HG02885 (cell line): Measurements from ENCODE around the gene MT1G.

ENCODE experiments used
- ATAC-seq: cut with Tn5 transposase; IDR thresholded peaks from one replicate; pipeline ENCODE4 v1.9.1; 2021; ENCODE audit warnings: mild to moderate bottlenecking; ENCODE audit not compliant: unreplicated experiment, poor library complexity

The MT1G gene

DNA sequence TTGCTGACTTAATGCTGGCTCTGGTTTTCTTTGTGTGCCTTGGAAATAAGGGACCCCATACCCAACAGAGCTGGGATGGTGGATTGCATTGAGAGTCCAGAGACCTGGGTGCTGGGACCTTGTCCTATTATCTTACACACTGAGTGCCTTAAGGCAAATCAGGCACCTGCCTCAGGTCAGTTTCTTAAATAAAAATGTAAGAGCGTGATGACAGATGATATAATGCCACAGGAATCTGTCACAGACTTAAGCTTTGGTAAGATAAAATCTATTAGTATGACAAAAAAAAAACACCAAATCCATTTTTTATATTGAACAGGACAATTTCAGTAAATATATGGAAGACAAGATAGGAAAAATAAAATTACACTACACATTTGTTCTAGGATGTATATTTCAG, 27.8 kb downstream of the MT1G start:
- no peak for ATAC-seq

DNA sequence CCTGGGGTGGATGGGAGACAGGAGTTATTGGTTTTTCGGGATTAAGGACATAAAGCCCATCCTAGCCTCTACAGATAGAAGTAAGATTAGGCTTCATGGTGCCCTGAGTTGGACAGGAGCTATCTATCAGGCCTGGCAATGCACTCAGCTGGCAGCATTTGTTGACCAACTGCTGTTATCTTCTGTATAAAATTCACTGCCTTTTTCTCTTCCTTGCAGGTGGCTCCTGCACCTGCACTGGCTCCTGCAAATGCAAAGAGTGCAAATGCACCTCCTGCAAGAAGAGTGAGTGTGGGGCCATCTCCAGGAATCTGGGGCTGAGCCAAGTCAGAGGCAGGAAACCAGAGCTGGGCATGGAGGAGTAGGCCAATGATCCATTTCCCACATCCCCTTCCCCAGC, 28.8 kb downstream of the MT1G start:
- no peak for ATAC-seq

DNA sequence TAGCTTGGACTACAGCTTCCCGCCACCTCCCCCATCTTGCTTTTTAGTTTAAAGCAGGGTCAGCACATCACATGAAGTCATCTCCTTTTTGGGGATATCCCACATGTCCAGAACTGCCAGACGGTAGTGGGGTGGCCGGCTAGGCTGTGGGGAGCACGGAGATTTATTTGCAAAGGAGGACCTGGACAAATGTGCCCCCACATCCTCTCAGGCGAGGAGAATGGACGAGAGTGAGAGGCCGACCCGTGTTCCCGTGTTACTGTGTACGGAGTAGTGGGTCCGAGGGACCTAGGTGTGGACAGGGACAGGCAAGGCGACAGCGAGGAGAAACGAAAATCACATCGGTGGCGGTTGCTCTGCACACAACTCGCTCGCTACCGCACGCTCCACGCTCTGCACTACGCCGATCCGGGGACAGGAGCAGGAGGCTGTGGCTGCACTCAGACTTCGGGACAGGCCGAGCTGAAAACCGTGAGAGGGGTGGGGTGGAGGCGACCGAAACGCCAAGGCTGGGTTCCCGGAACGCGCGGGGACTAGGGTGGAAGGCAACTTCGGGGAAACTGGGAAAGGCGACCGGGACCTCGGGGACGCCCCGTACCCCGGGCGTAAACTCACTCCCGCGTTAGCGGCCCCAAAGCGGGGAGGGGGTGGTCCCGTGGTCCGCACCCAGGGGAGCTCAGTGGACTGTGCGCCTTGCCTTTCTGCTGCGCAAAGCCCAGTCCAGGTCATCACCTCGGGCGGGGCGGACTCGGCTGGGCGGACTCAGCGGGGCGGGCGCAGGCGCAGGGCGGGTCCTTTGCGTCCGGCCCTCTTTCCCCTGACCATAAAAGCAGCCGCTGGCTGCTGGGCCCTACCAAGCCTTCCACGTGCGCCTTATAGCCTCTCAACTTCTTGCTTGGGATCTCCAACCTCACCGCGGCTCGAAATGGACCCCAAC, 29.8 kb downstream of the MT1G start, which contains the start of gene MT1A:
MT1A (plus strand) TSS at position 853 of the 937 bp plus-strand sequence; CDS start at position 926, 73 bp downstream.
- no peak for ATAC-seq

DNA sequence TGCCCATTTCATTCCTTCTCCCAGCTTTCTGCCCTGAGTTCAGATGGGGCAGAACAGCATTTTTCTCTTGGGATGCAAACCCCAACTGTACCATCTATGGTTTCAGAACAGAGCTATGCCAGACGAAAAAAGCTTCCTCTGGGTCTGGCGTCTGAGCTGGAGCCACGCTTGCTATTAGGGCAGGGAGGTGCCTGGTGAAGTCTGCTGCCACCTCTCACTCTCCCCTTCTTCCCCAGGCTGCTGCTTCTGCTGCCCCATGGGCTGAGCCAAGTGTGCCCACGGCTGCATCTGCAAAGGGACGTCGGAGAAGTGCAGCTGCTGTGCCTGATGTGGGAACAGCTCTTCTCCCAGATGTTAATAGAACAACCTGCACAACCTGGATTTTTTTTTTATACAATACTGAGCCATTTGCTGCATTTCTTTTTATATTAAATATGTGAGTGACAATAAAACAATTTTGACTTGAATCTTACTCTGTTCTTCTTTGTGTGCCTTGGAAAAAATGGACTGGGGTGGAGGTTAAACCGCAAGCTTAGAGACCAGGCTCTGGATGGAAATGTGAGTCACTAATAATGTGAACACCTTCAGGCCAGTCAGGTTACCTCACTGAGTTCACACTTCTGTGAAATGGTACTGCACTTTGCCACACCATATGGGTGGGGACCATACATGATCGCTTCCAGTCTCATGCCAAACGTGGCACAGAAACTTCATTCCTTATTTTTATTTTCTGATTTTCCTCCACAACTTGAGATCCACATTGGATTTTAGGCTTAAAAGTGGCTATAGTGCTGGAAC, 31.1 kb downstream of the MT1G start:
- ATAC-seq = no peak

DNA sequence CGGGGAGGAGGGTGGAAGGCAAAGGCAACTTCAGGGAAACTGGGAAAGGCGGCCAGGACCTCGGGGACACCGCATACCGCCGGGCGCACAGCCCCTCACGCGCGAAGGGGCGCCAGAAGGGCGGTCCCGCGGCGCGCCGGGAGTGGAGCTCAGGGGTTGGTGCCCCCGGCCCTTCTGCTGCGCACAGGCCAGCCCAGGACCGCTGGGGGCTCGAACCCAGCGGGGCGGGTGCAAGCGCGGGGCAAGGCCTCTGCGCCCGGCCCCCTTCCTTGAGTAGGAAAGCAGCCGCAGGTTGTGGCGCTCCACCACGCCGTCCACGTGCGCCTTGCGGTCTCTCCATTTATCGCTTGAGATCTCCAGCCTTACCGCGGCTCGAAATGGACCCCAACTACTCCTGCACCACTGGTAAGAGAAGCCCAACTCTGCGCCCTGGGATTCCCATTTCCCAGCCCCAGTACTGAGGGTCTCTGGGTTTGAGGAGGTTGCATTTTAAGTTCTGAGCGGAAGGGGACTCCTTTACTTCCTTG, 32.4 kb downstream of the MT1G start:
- no peak for ATAC-seq

DNA sequence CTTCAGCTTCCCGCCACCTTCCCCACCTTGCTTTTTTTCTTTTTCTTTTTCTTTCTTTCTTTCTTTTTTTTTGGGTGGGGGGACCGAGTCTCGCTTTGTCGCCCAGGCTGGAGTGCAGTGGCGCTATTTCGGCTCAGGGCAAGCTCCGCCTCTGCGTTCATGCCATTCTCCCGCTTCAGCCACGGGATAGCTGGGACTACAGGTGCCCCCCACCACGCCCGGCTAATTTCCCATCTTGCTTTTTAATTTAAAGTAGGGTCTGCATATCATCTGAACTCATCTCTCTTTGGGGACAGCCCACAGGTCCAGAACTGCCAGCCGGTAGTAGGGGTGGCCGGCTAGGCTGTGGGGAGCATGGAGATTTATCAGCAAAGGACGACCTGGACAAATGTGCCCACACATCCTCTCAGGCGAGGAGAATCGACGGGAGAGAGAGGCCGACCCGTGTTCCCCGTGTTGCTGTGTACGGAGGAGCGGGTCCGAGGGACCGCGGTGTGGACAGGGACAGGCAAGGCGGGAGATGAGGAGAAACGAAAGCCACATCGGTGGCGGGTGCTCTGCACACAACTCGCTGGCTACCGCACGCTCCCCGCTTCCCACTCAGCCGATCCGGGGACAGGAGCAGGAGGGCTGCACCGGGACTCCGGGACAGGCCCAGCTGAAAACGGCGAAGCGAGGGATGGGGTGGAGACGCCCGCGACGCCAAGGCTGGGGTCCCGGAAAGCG, 33.0 kb downstream of the MT1G start:
- no peak for ATAC-seq

DNA sequence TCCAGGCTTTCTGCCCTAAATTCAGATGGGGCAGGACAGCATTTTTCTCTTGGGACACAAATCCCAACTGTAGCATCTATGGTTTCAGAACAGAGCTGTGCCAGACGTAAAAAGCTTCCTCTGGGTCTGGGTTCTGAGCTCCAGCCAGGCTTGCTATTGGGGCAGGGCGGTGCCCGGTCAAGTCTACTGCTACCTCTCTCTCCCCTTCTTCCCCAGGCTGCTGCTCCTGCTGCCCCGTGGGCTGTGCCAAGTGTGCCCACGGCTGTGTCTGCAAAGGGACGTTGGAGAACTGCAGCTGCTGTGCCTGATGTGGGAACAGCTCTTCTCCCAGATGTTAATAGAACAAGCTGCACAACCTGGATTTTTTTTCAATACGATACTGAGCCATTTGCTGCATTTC, 34.3 kb downstream of the MT1G start:
- no peak for ATAC-seq

DNA sequence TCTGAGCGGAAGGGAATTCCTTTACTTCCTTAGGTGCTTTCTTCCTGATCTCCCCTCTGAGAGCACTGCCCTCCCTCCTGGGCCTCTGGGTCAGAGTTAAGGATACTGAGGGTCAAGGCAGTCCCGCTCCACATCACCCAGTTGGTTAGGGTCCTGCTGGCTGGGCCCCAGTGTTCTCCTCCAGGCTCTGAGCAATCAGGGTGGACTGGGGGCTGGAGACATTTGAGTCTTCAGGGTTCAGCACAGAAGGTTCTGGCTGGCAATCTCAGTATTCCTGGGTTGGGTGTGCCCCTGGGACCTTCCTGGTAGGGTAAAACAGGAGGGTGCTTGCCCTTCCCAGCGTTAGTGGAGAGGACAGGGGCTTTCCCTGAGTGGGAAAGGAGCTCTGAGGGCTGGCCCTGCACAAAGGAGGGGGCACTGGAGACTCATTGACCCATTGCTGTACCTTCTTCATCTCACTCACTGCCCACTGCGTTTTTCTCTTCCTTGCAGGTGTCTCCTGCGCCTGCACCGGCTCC, 35.0 kb downstream of the MT1G start:
- no peak for ATAC-seq

DNA sequence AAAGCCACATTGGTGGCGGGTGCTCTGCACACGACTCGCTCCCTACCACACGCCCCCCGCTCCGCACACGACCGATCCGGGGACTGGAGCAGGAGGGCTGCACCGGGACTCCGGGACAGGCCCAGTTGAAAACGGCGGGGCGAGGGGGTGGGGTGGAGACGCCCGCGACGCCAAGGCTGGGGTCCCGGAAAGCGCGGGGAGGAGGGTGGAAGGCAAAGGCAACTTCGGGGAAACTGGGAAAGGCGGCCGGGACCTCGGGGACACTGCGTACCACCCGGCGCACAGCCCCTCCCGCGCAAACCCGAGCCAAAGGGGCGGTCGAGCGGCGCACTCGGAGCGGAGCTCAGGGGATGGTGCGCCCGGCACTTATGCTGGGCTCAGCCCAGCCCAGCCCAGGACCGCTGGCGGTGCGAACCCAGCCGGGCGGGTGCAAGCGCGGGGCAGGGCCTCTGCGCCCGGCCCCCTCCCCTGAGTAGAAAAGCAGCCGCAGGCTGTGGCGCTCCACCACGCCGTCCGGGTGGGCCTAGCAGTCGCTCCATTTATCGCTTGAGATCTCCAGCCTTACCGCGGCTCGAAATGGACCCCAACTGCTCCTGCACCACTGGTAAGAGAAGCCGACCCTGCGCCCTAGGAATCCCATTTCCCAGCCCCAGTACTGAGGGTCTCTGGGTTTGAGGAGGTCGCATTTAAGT, 35.6 kb downstream of the MT1G start, which contains the start of gene MT1M:
MT1M (plus strand) TSS at position 504 of the 692 bp plus-strand sequence; CDS start at position 577, 73 bp downstream.
- no peak for ATAC-seq

DNA sequence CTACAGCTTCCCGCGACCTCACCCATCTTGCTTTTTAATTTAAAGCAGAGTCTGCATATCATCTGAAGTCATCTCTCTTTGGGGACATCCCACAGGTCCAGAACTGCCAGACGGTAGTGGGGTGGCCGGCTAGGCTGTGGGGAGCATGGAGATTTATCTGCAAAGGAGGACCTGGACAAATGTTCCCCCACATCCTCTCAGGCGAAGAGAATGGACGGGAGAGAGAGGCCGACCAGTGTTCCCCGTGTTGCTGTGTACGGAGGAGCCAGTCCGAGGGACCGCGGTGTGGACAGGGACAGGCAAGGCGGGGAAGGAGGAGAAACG, 36.1 kb downstream of the MT1G start:
- no peak for ATAC-seq

DNA sequence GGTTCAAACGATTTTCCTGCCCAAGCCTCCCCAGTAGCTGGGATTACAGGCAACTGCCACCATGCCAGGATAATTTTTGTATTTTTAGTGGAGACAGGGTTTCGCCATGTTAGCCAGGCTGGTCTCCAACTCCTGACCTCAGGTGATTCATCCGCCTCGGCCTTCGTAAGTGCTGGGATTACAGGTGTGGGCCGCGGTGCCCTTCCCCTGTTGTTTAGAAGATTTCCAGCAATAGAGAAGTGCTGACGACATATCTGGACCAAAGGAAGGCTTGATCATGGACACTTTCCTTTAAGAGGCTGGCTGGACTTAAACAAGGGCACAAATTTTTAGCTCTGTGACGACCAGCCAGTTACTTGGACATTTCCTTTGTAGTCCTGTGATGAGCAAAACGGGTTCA, 36.7 kb downstream of the MT1G start:
- no peak for ATAC-seq

DNA sequence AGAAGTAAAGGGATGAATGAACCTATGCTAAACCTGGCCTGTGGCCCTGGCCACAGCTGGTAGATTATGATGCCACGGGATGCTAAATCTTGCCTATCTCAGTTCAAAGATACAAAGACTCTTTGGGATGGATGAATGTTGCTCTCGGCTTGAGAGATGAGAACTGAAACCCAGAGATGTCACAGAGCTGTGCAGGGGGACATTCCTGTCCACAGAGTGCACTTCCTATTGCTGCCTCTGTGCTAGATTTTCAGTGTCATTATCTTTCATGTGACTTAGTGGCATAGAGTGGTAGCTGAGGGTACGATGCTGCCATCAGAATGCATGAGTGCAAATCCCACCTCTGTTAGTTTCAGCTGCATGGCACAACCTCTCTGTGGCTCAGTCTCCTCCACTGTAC, 37.7 kb downstream of the MT1G start:
- ATAC-seq = peak; percentile 89

DNA sequence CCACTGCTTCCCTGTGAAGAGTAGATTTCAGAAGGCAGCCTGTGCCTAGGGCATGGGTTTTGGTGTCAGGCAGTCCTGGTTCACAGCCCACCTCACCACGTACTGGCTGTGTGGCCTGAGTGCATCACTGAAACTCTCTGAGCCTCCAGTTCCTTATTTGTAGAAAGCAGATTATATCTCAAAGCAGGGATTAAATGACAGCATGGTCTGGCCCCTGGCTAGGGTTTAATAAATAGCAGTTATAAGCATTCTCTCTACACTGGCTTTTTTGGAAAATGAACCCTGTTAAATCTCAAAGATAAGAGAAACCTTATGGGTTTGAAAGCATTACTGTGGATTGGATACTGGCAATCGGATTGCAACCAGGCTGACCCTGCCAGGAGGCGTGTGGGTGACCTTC, 38.3 kb downstream of the MT1G start:
- no peak for ATAC-seq

DNA sequence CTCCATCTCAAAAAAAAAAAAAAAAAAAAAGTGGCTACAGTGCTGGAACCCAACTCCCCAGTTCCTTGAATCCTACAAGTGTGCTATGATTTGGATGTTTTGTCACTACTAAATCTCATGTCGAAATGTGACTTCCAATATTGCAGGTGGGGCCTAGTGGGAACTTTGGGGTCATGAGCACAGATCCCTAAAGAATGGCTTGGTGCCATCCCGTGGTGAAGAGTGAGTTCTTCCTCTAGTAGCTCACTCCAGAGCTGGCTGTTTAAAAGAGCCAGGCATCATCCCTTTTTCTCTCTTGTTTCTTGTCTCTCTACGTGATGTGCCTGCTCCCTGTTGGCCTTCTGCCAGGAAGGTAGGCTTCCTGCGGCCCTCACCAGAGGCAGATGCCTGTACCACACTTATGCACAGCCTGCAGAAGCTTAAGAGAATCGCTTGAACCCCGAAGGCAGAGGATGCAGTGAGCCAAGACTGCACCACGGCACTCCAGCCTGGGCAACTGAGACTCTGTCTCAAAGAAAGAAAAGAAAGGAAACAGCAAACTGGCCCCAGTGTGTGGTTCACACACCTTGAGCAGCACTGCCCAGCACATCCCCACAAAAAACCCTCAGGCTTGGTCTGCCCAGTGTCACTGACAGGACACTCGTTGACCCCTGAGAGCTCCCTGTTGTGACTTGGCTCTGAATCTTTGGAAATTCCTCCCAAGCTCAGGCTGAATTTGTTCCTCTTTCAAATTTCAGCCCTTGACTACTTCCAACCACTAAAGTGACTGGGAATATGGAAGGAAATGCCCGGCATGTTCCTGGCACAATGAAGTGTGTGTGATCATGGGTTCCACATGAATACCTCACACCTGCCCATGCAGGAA, 39.1 kb downstream of the MT1G start:
- no peak for ATAC-seq

DNA sequence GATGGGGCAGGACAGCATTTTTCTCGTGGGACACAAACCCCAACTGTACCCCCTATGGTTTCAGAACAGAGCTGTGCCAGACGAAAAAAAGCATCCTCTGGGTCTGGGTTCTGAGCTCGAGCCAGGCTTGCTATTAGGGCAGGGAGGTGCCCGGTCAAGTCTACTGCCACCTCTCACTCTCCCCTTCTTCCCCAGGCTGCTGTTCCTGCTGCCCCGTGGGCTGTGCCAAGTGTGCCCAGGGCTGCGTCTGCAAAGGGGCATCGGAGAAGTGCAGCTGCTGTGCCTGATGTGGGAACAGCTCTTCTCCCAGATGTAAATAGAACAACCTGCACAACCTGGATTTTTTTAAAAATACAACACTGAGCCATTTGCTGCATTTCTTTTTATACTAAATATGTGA, 41.2 kb downstream of the MT1G start:
- ATAC-seq = no peak

DNA sequence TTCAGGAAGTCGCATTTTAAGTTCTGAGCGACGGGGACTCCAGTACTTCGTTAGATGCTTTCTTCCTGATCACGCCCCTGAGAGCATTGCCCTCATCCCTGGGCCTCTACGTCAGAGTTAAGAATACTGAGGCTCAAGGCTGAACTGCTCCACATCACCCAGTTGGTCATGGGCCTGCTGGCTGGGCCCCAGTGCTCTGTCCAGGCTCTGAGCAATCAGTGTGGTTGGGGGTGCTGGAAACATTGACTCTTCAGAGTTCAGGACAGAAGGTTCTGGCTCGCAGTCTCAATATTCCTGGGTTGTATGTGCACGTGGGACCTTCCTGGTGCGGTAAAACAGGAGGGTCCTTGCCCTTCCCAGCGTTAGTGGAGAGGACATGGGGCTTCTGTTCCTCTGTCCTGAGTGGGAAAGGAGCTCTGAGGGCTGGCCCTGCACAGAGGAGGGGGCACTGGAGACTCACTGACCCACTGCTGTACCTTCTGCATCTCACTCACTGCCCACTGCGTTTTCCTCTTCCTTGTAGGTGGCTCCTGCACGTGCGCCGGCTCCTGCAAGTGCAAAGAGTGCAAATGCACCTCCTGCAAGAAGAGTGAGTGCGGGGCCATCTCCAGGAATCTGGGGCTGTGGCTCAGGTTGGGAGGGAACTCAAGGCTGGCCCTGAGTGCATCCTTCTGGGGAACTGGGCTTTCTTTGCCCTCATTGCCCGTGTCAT, 41.8 kb downstream of the MT1G start:
- no peak for ATAC-seq

DNA sequence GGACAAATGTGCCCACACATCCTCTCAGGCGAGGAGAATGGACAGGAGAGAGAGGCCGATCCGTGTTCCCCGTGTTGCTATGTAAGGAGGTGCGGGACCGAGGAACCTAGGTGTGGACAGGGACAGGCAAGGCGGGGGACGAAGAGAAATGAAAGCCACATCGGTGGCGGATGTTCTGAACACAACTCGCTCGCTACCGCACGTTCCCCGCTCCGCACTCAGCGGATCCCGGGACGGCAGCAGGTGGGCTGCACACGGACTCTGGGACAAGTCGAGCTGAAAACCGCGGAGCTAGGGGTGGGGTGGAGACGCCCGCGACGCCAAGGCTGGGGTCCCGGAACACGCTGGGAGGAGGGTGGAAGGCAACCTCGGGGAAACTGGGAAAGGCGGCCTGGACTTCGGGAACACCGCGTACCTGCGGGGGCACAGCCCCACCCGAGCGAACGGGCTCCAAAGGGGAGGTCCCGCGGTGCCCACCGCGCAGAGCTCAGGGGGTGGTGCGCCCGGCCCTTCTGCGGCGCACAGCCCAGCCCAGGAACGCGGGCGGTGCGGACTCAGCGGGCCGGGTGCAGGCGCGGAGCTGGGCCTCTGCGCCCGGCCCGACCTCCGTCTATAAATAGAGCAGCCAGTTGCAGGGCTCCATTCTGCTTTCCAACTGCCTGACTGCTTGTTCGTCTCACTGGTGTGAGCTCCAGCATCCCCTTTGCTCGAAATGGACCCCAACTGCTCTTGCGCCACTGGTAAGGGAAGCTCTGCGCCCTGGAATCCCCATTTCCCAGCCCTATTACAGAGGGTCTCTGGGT, 42.5 kb downstream of the MT1G start, which contains the start of gene MT1E:
MT1E (plus strand) TSS at position 642 of the 803 bp plus-strand sequence; CDS start at position 713, 71 bp downstream.
- ATAC-seq = no peak
